GM12878 (cell line): ENCODE results near the gene LSM6. TPM values are rescaled to one million over a fixed set of nuclear protein-coding genes. Genes with fewer than 3 reads are reported as not detected.

Experiments
- BHLHE40 ChIP-seq, 2 experiments: fragments of 450-650 bp in 1 of 2; IDR thresholded peaks; 2 replicates each; pipeline ENCODE4 v1.6.1; 2011 to 2017; ENCODE audit warnings: low read depth in 2 of 2, borderline replicate concordance in 1 of 2, improper control_type of control experiment in 1 of 2, low read length in 1 of 2, mild to moderate bottlenecking in 1 of 2
- DPF2 ChIP-seq: fragments of 450-650 bp; IDR thresholded peaks from 2 replicates; pipeline ENCODE4 v1.6.1; 2017; ENCODE audit warnings: mild to moderate bottlenecking
- GABPA ChIP-seq: IDR thresholded peaks from 2 replicates; pipeline ENCODE4 v1.6.1; 2014; ENCODE audit warnings: antibody characterized with exemption, low read depth, mild to moderate bottlenecking, inconsistent platforms
- HCFC1 ChIP-seq: fragments of 150-350 bp; IDR thresholded peaks from 2 replicates; pipeline ENCODE4 v1.6.1; 2014; ENCODE audit warnings: low read length
- JUNB ChIP-seq: IDR thresholded peaks from 2 replicates; pipeline ENCODE4 v1.6.1; 2016; ENCODE audit warnings: antibody characterized with exemption, mild to moderate bottlenecking
- KAT2A ChIP-seq: conservative IDR thresholded peaks from 2 replicates; pipeline ENCODE4 v1.6.1; 2011; ENCODE audit warnings: low read depth, low read length; ENCODE audit not compliant: control insufficient read depth
- MTA2 ChIP-seq: fragments of 450-650 bp; IDR thresholded peaks from 2 replicates; pipeline ENCODE4 v1.6.1; 2016; ENCODE audit warnings: low read depth, mild to moderate bottlenecking, moderate library complexity
- NR2F1 ChIP-seq: fragments of 450-650 bp; conservative IDR thresholded peaks from 2 replicates; pipeline ENCODE4 v1.6.1; 2017; ENCODE audit warnings: mild to moderate bottlenecking
- NRF1 ChIP-seq: conservative IDR thresholded peaks from 2 replicates; pipeline ENCODE4 v1.6.1; 2011; ENCODE audit warnings: mild to moderate bottlenecking, low read depth, low read length, improper control_type of control experiment
- RAD51 ChIP-seq: fragments of 450-650 bp; IDR thresholded peaks from 2 replicates; pipeline ENCODE4 v1.6.1; 2016; ENCODE audit warnings: moderate library complexity, mild to moderate bottlenecking, inconsistent platforms
- RCOR1 ChIP-seq: conservative IDR thresholded peaks from 2 replicates; pipeline ENCODE4 v1.6.1; 2012; ENCODE audit warnings: low read depth, low read length, improper control_type of control experiment
- SMAD5 ChIP-seq: IDR thresholded peaks from 2 replicates; pipeline ENCODE4 v1.6.1; 2016; ENCODE audit warnings: antibody characterized with exemption, low read depth
- SUPT20H ChIP-seq: IDR thresholded peaks from 2 replicates; pipeline ENCODE4 v1.6.1; 2011; ENCODE audit warnings: low read depth, mild to moderate bottlenecking, low read length, moderate library complexity, borderline replicate concordance; ENCODE audit not compliant: control insufficient read depth
- ZZZ3 ChIP-seq: IDR thresholded peaks from 2 replicates; pipeline ENCODE4 v1.6.1; 2011; ENCODE audit warnings: low read depth; ENCODE audit not compliant: control insufficient read depth, insufficient read length
- polyA plus RNA-seq, 11 experiments: library from polyadenylated mRNA; depleted of rRNA in 4 of 11; unstranded in 6 of 11; stranded (reverse) in 5 of 11; fragments of >200 nt; fragmentation: Nextera tagmentation in 4 of 11; fragmentation: Illumina TruSeq in 1 of 11; extraction: Ambion mirVana in 4 of 11; extraction: Trizol in 1 of 11; gene quantifications; 1 replicate in 1 of 11; 2 replicates in 10 of 11; pipeline versions ENCODE4 v1.2.1 to v1.2.3, GENCODE V29; 2011 to 2016; ENCODE audit warnings: inconsistent platforms in 2 of 11, missing spikeins in 2 of 11, low read depth in 1 of 11
- total RNA-seq, 4 experiments: library from RNA; depleted of rRNA in 3 of 4; stranded (reverse); fragments of >200 nt in 3 of 4; fragmentation: Illumina TruSeq in 1 of 4; extraction: Trizol in 1 of 4; gene quantifications; 2 replicates each; pipeline versions ENCODE4 v1.2.1 to v1.2.3, GENCODE V29; 2013 to 2021
- TF ChIP-seq, protein P1 (sequence below): fragments of 450-650 bp; IDR thresholded peaks from 2 replicates; pipeline ENCODE4 v1.6.1; 2017; ENCODE audit warnings: low read depth, mild to moderate bottlenecking, moderate library complexity
- TF ChIP-seq, protein P2 (sequence below): fragments of 450-650 bp; IDR thresholded peaks from 2 replicates; pipeline ENCODE4 v1.6.1; 2017; ENCODE audit warnings: mild to moderate bottlenecking, moderate library complexity
- TF ChIP-seq, protein P3 (sequence below): IDR thresholded peaks from 2 replicates; pipeline ENCODE4 v1.6.1; 2011; ENCODE audit warnings: borderline replicate concordance, low read depth, mild to moderate bottlenecking, moderate library complexity, mixed read lengths, low read length; ENCODE audit not compliant: insufficient read depth; ENCODE audit errors: extremely low read length
- TF ChIP-seq, protein P4 (sequence below), 3 experiments: IDR thresholded peaks in 2 of 3; conservative IDR thresholded peaks in 1 of 3; 2 replicates each; pipeline ENCODE4 v1.5.1; 2011; ENCODE audit warnings: low read depth in 3 of 3, low read length in 3 of 3, mild to moderate bottlenecking in 3 of 3, control low read depth in 2 of 3, moderate library complexity in 2 of 3, inconsistent platforms in 1 of 3, mixed read lengths in 1 of 3; ENCODE audit not compliant: control insufficient read depth in 2 of 3, insufficient read depth in 1 of 3; ENCODE audit errors: extremely low read depth in 1 of 3
- TF ChIP-seq, protein P5 (sequence below): fragments of 450-650 bp; IDR thresholded peaks from 2 replicates; pipeline ENCODE4 v1.6.1; 2018; ENCODE audit warnings: borderline replicate concordance, mild to moderate bottlenecking; ENCODE audit not compliant: partially characterized antibody

The LSM6 gene
- total and polyA plus RNA-seq, 10 of the 15 experiments (the other 5 are each of a cell fraction or from before 2014, with no cell fraction given) = 68.0 to 282 (median 229) TPM

DNA sequence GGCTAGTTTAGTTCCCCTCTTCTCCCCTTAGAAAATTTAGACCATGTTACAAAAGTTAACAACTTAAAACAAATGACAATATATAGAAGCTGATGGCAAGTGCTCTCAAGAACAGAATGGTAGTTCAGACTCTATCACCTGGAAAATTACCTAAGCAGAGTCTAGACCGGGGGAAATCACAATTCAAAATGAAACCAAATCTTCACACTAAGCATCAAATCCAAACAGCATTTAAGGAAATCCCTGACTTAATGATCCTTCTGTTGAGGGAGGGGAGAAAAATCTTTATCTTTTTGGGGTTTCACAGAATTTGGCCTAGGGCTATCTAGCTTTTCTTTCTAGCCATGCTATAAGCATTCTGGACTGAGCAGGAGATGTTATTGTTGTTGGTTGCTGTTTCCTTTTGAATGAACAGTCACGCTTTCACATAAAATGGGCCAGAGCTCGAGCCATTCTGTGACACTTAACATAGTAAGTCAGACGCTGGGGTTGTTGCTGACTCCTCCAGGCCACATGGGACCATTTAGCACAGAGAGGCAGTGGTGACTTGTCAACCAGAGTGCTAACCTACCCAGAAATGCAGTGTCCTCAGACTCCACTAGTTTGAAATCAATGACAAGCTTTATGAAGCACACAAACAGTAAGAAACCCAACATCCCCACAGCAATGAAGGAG is 16.0 kb upstream of the LSM6 start (continued):
- TF ChIP-seq, protein P1, sequence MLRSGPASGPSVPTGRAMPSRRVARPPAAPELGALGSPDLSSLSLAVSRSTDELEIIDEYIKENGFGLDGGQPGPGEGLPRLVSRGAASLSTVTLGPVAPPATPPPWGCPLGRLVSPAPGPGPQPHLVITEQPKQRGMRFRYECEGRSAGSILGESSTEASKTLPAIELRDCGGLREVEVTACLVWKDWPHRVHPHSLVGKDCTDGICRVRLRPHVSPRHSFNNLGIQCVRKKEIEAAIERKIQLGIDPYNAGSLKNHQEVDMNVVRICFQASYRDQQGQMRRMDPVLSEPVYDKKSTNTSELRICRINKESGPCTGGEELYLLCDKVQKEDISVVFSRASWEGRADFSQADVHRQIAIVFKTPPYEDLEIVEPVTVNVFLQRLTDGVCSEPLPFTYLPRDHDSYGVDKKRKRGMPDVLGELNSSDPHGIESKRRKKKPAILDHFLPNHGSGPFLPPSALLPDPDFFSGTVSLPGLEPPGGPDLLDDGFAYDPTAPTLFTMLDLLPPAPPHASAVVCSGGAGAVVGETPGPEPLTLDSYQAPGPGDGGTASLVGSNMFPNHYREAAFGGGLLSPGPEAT = no peak
- TF ChIP-seq KAT2A (no peak), MTA2 (no peak), HCFC1 (no peak), GABPA (no peak), DPF2 (no peak), NR2F1 (no peak), BHLHE40 (IDR thresholded peaks at IDR 0.05; ENCODE audit: borderline replicate concordance in 1 of 2, low read depth in 2 of 2, low read length in 1 of 2) (peak; percentile 28 to 42; a peak in 1 of 4 replicates), JUNB (peak; percentile 53), SUPT20H (no peak), ZZZ3 (no peak), RAD51 (no peak), SMAD5 (no peak), RCOR1 (no peak), NRF1 (no peak)
- TF ChIP-seq, protein P2, sequence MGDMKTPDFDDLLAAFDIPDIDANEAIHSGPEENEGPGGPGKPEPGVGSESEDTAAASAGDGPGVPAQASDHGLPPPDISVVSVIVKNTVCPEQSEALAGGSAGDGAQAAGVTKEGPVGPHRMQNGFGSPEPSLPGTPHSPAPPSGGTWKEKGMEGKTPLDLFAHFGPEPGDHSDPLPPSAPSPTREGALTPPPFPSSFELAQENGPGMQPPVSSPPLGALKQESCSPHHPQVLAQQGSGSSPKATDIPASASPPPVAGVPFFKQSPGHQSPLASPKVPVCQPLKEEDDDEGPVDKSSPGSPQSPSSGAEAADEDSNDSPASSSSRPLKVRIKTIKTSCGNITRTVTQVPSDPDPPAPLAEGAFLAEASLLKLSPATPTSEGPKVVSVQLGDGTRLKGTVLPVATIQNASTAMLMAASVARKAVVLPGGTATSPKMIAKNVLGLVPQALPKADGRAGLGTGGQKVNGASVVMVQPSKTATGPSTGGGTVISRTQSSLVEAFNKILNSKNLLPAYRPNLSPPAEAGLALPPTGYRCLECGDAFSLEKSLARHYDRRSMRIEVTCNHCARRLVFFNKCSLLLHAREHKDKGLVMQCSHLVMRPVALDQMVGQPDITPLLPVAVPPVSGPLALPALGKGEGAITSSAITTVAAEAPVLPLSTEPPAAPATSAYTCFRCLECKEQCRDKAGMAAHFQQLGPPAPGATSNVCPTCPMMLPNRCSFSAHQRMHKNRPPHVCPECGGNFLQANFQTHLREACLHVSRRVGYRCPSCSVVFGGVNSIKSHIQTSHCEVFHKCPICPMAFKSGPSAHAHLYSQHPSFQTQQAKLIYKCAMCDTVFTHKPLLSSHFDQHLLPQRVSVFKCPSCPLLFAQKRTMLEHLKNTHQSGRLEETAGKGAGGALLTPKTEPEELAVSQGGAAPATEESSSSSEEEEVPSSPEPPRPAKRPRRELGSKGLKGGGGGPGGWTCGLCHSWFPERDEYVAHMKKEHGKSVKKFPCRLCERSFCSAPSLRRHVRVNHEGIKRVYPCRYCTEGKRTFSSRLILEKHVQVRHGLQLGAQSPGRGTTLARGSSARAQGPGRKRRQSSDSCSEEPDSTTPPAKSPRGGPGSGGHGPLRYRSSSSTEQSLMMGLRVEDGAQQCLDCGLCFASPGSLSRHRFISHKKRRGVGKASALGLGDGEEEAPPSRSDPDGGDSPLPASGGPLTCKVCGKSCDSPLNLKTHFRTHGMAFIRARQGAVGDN = no peak
- TF ChIP-seq, protein P3, sequence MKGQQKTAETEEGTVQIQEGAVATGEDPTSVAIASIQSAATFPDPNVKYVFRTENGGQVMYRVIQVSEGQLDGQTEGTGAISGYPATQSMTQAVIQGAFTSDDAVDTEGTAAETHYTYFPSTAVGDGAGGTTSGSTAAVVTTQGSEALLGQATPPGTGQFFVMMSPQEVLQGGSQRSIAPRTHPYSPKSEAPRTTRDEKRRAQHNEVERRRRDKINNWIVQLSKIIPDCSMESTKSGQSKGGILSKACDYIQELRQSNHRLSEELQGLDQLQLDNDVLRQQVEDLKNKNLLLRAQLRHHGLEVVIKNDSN = no peak
- TF ChIP-seq, protein P4, sequence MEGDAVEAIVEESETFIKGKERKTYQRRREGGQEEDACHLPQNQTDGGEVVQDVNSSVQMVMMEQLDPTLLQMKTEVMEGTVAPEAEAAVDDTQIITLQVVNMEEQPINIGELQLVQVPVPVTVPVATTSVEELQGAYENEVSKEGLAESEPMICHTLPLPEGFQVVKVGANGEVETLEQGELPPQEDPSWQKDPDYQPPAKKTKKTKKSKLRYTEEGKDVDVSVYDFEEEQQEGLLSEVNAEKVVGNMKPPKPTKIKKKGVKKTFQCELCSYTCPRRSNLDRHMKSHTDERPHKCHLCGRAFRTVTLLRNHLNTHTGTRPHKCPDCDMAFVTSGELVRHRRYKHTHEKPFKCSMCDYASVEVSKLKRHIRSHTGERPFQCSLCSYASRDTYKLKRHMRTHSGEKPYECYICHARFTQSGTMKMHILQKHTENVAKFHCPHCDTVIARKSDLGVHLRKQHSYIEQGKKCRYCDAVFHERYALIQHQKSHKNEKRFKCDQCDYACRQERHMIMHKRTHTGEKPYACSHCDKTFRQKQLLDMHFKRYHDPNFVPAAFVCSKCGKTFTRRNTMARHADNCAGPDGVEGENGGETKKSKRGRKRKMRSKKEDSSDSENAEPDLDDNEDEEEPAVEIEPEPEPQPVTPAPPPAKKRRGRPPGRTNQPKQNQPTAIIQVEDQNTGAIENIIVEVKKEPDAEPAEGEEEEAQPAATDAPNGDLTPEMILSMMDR (IDR thresholded peaks at IDR 0.05 in 2 of 3, conservative IDR thresholded peaks at IDR 0.05 in 1 of 3; ENCODE audit: control insufficient read depth in 2 of 3, extremely low read depth in 1 of 3, insufficient read depth in 1 of 3, low read depth in 3 of 3, low read length in 3 of 3) = no peak
- TF ChIP-seq, protein P5, sequence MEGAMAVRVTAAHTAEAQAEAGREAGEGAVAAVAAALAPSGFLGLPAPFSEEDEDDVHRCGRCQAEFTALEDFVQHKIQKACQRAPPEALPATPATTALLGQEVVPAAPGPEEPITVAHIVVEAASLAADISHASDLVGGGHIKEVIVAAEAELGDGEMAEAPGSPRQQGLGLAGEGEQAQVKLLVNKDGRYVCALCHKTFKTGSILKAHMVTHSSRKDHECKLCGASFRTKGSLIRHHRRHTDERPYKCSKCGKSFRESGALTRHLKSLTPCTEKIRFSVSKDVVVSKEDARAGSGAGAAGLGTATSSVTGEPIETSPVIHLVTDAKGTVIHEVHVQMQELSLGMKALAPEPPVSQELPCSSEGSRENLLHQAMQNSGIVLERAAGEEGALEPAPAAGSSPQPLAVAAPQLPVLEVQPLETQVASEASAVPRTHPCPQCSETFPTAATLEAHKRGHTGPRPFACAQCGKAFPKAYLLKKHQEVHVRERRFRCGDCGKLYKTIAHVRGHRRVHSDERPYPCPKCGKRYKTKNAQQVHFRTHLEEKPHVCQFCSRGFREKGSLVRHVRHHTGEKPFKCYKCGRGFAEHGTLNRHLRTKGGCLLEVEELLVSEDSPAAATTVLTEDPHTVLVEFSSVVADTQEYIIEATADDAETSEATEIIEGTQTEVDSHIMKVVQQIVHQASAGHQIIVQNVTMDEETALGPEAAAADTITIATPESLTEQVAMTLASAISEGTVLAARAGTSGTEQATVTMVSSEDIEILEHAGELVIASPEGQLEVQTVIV = no peak
